Brain microvascular endothelial cell (primary cell): ENCODE data around the gene S1PR4.

Source experiments
- DNase-seq: peaks from one replicate; pipeline ENCODE4 v3.0.0-alpha.2; 2020
- H3K27ac ChIP-seq: fragments of 250-450 bp; sonication (Bioruptor Pico); 2 replicates; pipeline ENCODE4 v1.5.1; 2020; ENCODE audit warnings: mild to moderate bottlenecking, moderate library complexity
- H3K27me3 ChIP-seq: fragments of 250-450 bp; sonication (Bioruptor Pico); replicated peaks from 2 replicates; pipeline ENCODE4 v1.5.1; 2020; ENCODE audit warnings: mild to moderate bottlenecking
- H3K36me3 ChIP-seq: fragments of 250-450 bp; sonication (Bioruptor Pico); replicated peaks from 2 replicates; pipeline ENCODE4 v1.5.1; 2020; ENCODE audit warnings: mild to moderate bottlenecking
- H3K4me3 ChIP-seq: 2 replicates; pipeline ENCODE4 v1.5.1; 2011; ENCODE audit warnings: low read depth, mild to moderate bottlenecking, control low read depth, low read length, moderate library complexity
- CTCF ChIP-seq: IDR thresholded peaks from 2 replicates; pipeline ENCODE4 v1.5.1; 2011; ENCODE audit warnings: low read depth, mild to moderate bottlenecking, moderate library complexity, low read length, control low read depth, inconsistent platforms; ENCODE audit errors: missing control alignments
- in situ Hi-C: cut with HindIII; loops from 2 replicates; pipeline ENCODE4 v1.10.0; 2017; ENCODE audit warnings: low sequenced_read_pairs, low pct_ligation_motif_present

The S1PR4 gene

GRCh38 chr19:3135961-3136683 lies 42.4 kb upstream of the S1PR4 start, which contains the start of gene GNA15:
Gene GNA15, plus strand, starts transcription at chr19:3136033. Its CDS starts 418 bp downstream, at chr19:3136451.
- no peak within 1 kb of the TSS for H3K4me3 ChIP-seq
- in situ Hi-C loops: no loop called here
- H3K27me3 ChIP-seq: no peaks in the 10 kb centered on the region
- no peaks in the 10 kb centered on the region for H3K36me3 ChIP-seq
- TF ChIP-seq CTCF: no peak
- no peak for DNase-seq
- no peak within 1 kb of the TSS for H3K27ac ChIP-seq

- H3K4me3 ChIP-seq: no peak overlapping the region
- H3K36me3 ChIP-seq: no peaks in the 10 kb centered on the region
- DNase-seq: no peak
- no peak for TF ChIP-seq CTCF
- no peak overlapping the region for H3K27ac ChIP-seq
- H3K27me3 ChIP-seq: no peaks in the 10 kb centered on the region
- in situ Hi-C loops: no loop called here
Measured at GRCh38 chr19:3136684-3137055, 41.9 kb upstream of the S1PR4 start.

- DNase-seq: no peak
- Histone ChIP-seq H3K27me3 (no peaks in the 10 kb centered on the region), H3K27ac (no peak overlapping the region), H3K4me3 (no peak overlapping the region), H3K36me3 (no peaks in the 10 kb centered on the region)
- in situ Hi-C loops: no loop called here
- TF ChIP-seq CTCF: no peak
Measured at GRCh38 chr19:3137119-3137518, 41.5 kb upstream of the S1PR4 start.

- in situ Hi-C loops: no loop called here
- Histone ChIP-seq H3K27me3 (no peaks in the 10 kb centered on the region), H3K27ac (no peak overlapping the region), H3K36me3 (no peaks in the 10 kb centered on the region), H3K4me3 (no peak overlapping the region)
- no peak for TF ChIP-seq CTCF
- DNase-seq: no peak
Measured at GRCh38 chr19:3138268-3138667, 40.3 kb upstream of the S1PR4 start.

GRCh38 chr19:3140667-3141038 lies 37.9 kb upstream of the S1PR4 start:
- in situ Hi-C loops: no loop called here
- Histone ChIP-seq H3K36me3 (no peaks in the 10 kb centered on the region), H3K4me3 (no peak overlapping the region), H3K27me3 (no peaks in the 10 kb centered on the region), H3K27ac (no peak overlapping the region)
- TF ChIP-seq CTCF: no peak
- DNase-seq: no peak

GRCh38 chr19:3142292-3142670 lies 36.3 kb upstream of the S1PR4 start:
- peak; percentile 75 for DNase-seq

More at GRCh38 chr19:3142292-3142670, 36.3 kb upstream of the S1PR4 start:
- Histone ChIP-seq H3K4me3 (no peak overlapping the region), H3K27me3 (no peaks in the 10 kb centered on the region), H3K36me3 (no peaks in the 10 kb centered on the region), H3K27ac (peak overlapping the region; percentile 62)
- in situ Hi-C loops: no loop called here
- no peak for TF ChIP-seq CTCF
